ENCODE results near the gene RUSC2.

DNA sequence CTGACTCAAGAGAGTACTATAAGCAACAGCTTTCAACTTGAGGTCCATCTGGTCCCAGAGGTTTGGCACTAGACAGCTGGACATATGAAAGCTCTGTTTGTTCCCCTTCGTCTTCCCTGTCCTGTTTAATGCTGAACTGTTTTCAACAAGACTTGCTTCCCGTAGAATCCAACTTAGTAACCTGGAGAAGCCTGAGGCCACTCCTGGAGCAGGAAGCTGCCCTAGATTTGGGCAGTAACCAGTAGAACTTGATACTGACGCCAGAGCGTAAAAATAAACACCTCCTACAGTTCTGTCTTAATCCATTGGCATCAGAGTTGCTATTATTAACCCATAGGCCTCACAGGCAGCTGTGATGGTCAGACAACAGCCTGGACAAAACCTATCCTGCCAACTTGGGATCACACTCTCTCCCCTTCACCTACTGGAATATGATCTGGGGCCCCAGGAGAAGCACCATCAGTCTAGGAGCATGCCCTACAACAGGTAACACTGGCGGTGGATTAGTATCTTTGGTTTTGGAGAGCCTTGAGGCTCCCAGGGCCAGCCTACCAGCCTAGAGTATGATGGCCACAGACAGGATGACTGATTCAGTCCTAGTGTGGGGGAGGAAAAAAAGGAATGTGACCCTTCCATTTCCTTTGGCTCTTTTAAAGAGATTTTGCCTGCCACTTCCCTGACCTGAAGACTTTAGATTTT lies 29.2 kb downstream of the RUSC2 start:
- TF ChIP-seq EZH2 (IDR thresholded peaks at IDR 0.05; ENCODE audit: borderline replicate concordance, insufficient read depth, low read length, poor library complexity, severe bottlenecking), result no peak
- no peak for TF ChIP-seq POLR2AphosphoS5 (IDR thresholded peaks at IDR 0.05)
- TF ChIP-seq, protein P1, sequence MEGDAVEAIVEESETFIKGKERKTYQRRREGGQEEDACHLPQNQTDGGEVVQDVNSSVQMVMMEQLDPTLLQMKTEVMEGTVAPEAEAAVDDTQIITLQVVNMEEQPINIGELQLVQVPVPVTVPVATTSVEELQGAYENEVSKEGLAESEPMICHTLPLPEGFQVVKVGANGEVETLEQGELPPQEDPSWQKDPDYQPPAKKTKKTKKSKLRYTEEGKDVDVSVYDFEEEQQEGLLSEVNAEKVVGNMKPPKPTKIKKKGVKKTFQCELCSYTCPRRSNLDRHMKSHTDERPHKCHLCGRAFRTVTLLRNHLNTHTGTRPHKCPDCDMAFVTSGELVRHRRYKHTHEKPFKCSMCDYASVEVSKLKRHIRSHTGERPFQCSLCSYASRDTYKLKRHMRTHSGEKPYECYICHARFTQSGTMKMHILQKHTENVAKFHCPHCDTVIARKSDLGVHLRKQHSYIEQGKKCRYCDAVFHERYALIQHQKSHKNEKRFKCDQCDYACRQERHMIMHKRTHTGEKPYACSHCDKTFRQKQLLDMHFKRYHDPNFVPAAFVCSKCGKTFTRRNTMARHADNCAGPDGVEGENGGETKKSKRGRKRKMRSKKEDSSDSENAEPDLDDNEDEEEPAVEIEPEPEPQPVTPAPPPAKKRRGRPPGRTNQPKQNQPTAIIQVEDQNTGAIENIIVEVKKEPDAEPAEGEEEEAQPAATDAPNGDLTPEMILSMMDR (IDR thresholded peaks at IDR 0.05; ENCODE audit: poor library complexity, severe bottlenecking), result no peak
- TF ChIP-seq TAF1 (IDR thresholded peaks at IDR 0.05; ENCODE audit: low read depth), result no peak

All from neural cell (in vitro differentiated cells).